Measurements from ENCODE around the gene ZDHHC23. TPM values are rescaled to one million over a fixed set of nuclear protein-coding genes. Genes with fewer than 3 reads are reported as not detected.

The ZDHHC23 gene, protein sequence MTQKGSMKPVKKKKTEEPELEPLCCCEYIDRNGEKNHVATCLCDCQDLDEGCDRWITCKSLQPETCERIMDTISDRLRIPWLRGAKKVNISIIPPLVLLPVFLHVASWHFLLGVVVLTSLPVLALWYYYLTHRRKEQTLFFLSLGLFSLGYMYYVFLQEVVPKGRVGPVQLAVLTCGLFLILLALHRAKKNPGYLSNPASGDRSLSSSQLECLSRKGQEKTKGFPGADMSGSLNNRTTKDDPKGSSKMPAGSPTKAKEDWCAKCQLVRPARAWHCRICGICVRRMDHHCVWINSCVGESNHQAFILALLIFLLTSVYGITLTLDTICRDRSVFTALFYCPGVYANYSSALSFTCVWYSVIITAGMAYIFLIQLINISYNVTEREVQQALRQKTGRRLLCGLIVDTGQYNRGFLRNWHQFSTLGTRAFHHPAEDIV
- 15.0 TPM for total RNA-seq
- long read RNA-seq, partial matches to known transcripts: 5 of 15 reads
- long read RNA-seq, other reads (novel, unspliced or antisense): 10 of 15 reads

DNA sequence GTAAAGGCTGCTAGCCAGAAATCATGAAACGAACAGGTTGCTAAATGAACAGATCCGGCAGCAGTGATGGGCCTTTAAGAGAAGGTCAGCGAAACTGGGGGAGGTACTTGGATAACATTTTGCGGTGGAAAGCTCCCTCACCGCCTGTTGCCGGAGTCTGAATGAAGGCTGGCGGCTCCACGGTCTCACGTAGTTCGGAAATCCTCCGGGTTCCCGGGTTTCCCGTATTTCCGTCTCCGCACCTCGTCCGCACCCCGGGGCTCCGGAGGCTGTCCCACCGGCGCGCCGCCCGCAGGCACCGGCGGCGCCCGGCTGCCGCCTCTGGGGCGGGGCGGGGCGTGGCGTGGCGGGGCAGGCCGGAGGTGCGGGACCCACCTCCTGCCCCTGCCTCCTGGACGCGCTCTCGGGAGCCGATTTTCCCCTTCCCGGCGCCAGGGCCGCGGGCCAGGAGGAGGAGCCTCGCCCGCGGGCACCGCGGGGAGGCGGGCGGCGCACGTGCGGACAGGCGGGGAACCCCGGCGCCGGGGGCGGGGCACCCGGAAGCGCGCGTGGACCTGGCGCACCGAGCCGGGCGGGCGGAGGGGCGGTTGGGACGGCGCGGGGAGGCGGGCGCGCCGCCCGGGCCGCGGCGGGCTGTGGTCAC, at the start of gene ZDHHC23:
TSS of gene ZDHHC23 (plus strand) at position 642 of the 643 bp plus-strand sequence. CDS start 790 bp downstream, outside the sequence.
- ATAC-seq: peak; percentile 96
- peak; percentile 94 for DNase-seq
- H3K4me3 ChIP-seq: peak within 1 kb of the TSS; percentile 80
- H3K27ac ChIP-seq: peak within 1 kb of the TSS; percentile 65
- intact Hi-C loops (cut with DNase I): no loop called here
- no peaks in the 10 kb centered on the region for H3K27me3 ChIP-seq
- H3K4me1 ChIP-seq: no peaks in the 10 kb centered on the region
- H3K36me3 ChIP-seq: no peaks in the 10 kb centered on the region
- no peaks in the 10 kb centered on the region for H3K9me3 ChIP-seq
- TF ChIP-seq, protein P1, sequence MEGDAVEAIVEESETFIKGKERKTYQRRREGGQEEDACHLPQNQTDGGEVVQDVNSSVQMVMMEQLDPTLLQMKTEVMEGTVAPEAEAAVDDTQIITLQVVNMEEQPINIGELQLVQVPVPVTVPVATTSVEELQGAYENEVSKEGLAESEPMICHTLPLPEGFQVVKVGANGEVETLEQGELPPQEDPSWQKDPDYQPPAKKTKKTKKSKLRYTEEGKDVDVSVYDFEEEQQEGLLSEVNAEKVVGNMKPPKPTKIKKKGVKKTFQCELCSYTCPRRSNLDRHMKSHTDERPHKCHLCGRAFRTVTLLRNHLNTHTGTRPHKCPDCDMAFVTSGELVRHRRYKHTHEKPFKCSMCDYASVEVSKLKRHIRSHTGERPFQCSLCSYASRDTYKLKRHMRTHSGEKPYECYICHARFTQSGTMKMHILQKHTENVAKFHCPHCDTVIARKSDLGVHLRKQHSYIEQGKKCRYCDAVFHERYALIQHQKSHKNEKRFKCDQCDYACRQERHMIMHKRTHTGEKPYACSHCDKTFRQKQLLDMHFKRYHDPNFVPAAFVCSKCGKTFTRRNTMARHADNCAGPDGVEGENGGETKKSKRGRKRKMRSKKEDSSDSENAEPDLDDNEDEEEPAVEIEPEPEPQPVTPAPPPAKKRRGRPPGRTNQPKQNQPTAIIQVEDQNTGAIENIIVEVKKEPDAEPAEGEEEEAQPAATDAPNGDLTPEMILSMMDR (IDR thresholded peaks at IDR 0.05): no peak

DNA sequence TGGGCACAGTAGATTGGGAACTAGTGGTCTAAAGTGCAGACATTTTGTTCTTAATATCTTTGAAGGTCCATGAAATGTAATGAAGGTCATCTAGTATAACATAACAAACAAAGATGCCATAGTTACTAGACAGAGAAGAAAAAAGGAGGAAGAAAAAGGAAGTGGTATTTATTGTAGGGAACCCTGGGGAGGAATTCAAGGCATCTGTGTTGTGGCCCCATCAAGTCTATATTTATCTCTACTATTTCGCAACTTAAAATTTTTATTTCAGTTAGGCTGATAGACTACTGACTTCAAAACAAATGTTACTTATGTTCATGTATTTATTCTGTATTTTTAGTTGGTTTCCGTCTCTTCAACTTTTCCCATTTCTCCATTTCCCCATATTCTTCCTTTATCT, 48.9 kb upstream of the ZDHHC23 start:
- no peak overlapping the region for H3K27ac ChIP-seq
- DNase-seq: no peak
- TF ChIP-seq, protein P1 (IDR thresholded peaks at IDR 0.05): no peak
- no peaks in the 10 kb centered on the region for H3K27me3 ChIP-seq
- intact Hi-C loops (cut with DNase I): no loop called here
- no peaks in the 10 kb centered on the region for H3K9me3 ChIP-seq
- H3K36me3 ChIP-seq: no peaks in the 10 kb centered on the region
- no peak overlapping the region for H3K4me3 ChIP-seq
- ATAC-seq: peak; percentile 22
- H3K4me1 ChIP-seq: peaks cover 6% of the 10 kb centered on the region

DNA sequence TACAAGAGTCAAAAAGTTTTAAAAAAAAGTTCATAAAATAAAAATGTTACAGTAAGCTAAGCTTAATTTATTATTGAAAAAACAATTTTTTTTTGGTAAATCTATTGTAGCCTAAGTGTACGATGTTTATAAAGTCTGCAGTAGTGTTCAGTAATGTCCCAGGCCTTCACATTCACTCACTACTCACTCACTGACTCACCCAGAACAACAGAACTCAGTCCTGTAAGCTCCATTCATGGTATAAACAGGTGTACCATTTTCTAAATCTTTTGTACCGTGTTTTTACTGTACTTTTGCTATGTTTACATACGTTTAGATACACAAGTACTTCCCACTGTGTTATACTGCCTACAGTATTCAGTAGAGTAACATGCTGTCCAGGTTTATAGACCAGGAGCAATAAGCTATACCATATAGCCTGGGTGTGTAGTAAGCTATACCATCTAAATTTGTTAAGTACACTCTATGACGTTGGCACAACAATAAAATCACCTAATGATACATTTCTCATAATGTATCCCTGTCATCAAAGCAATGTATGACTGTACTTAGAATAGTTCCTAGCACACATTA, 41.2 kb upstream of the ZDHHC23 start:
- Histone ChIP-seq H3K9me3 (no peaks in the 10 kb centered on the region), H3K4me3 (no peak overlapping the region), H3K4me1 (no peaks in the 10 kb centered on the region), H3K27ac (no peak overlapping the region), H3K27me3 (no peaks in the 10 kb centered on the region), H3K36me3 (no peaks in the 10 kb centered on the region)
- no peak for ATAC-seq
- DNase-seq: no peak
- intact Hi-C loops (cut with DNase I): no loop called here
- TF ChIP-seq, protein P1 (IDR thresholded peaks at IDR 0.05): no peak

DNA sequence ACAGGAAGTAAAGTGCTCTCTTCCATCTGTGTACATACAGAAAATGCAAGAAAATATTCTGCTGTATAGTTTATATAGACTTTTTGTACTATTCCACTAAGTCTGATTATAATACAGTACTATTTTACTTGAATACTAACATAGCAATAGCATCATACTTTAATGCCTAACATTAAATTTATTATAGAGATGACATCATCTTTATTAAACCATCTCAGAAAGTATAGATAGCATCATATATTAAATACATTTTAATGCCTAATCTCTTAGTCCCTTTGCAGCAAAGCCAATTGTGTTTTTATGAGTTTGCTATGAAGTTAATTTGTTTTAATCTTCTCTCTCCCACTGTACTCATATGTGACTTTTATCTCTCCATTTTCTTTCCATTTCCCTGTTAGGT, 39.7 kb upstream of the ZDHHC23 start:
- H3K4me1 ChIP-seq: no peaks in the 10 kb centered on the region
- DNase-seq (no peak), ATAC-seq (no peak)
- intact Hi-C loops (cut with DNase I): no loop called here
- no peaks in the 10 kb centered on the region for H3K27me3 ChIP-seq
- H3K9me3 ChIP-seq: no peaks in the 10 kb centered on the region
- no peak overlapping the region for H3K4me3 ChIP-seq
- TF ChIP-seq, protein P1 (IDR thresholded peaks at IDR 0.05): no peak
- H3K27ac ChIP-seq: no peak overlapping the region
- no peaks in the 10 kb centered on the region for H3K36me3 ChIP-seq

DNA sequence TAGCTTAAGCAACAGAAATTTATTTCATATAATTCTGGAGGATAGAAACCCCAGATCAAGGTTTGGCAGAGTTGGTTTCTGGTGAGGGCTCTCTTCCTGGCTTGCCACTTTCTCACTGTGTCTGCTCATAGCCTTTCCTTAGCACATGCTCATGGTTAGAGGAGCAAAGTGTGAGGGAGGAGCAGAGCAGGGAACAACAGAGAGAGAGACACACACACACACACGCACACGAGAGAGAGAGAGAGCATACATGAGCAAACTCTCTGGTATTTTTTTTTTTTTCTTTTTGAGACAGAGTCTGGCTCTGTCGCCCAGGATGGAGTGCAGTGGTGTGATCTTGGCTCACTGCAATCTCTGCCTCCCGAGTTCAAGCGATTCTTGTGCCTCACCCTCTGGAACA, 36.8 kb upstream of the ZDHHC23 start:
- no peak overlapping the region for H3K4me3 ChIP-seq
- no peaks in the 10 kb centered on the region for H3K27me3 ChIP-seq
- H3K9me3 ChIP-seq: no peaks in the 10 kb centered on the region
- H3K4me1 ChIP-seq: no peaks in the 10 kb centered on the region
- DNase-seq (no peak), ATAC-seq (no peak)
- H3K36me3 ChIP-seq: no peaks in the 10 kb centered on the region
- H3K27ac ChIP-seq: no peak overlapping the region
- TF ChIP-seq, protein P1 (IDR thresholded peaks at IDR 0.05): no peak
- intact Hi-C loops (cut with DNase I): no loop called here
